GM15510 (cell line): Measurements from ENCODE around the gene TUBG2.

Experiments used
- POLR2A ChIP-seq: IDR thresholded peaks from 3 replicates; pipeline ENCODE4 v1.6.1; 2011; ENCODE audit warnings: borderline replicate concordance; ENCODE audit not compliant: insufficient read length; ENCODE audit errors: extremely low read depth

TUBG2 gene

GRCh38 chr17:42683407-42684034, 24.4 kb downstream of the TUBG2 start:
- no peak for TF ChIP-seq POLR2A

GRCh38 chr17:42684929-42685556, 26.0 kb downstream of the TUBG2 start:
- no peak for TF ChIP-seq POLR2A

GRCh38 chr17:42685831-42686230, 26.7 kb downstream of the TUBG2 start:
- TF ChIP-seq POLR2A = no peak

GRCh38 chr17:42686520-42687128, 27.5 kb downstream of the TUBG2 start:
- no peak for TF ChIP-seq POLR2A

- no peak for TF ChIP-seq POLR2A
Observed at GRCh38 chr17:42687707-42688320, 28.7 kb downstream of the TUBG2 start.

GRCh38 chr17:42690596-42690995, 31.5 kb downstream of the TUBG2 start:
- no peak for TF ChIP-seq POLR2A

GRCh38 chr17:42691021-42691545, 32.0 kb downstream of the TUBG2 start:
- TF ChIP-seq POLR2A = no peak

- no peak for TF ChIP-seq POLR2A
Observed at GRCh38 chr17:42692489-42692888, 33.4 kb downstream of the TUBG2 start.

GRCh38 chr17:42694524-42694923, 35.4 kb downstream of the TUBG2 start:
- TF ChIP-seq POLR2A = no peak

GRCh38 chr17:42695500-42695899, 36.4 kb downstream of the TUBG2 start:
- no peak for TF ChIP-seq POLR2A

- no peak for TF ChIP-seq POLR2A
Observed at GRCh38 chr17:42697108-42697811, 38.2 kb downstream of the TUBG2 start.

- TF ChIP-seq POLR2A = no peak
Observed at GRCh38 chr17:42698736-42699414, 39.8 kb downstream of the TUBG2 start.

GRCh38 chr17:42699415-42699740, 40.3 kb downstream of the TUBG2 start:
- TF ChIP-seq POLR2A = no peak

- TF ChIP-seq POLR2A = no peak
Observed at GRCh38 chr17:42700586-42701289, 41.7 kb downstream of the TUBG2 start.
